Nephron progenitor cell (in vitro differentiated cells): ENCODE results near the gene SPACA5B.
"Not testable (repeated sequence)": the region's sequence is repeated elsewhere in the genome, so short reads cannot be mapped to it uniquely, and the experiment has no call there.

Source experiments
- DNase-seq: peaks from one replicate; pipeline ENCODE4 v3.0.0; 2021
- H3K27ac Mint-ChIP-seq: 2 replicates; pipeline ENCODE4 v1.8.0; 2021; ENCODE audit warnings: mild to moderate bottlenecking, moderate library complexity, mixed read lengths
- H3K27me3 Mint-ChIP-seq: 2 replicates; pipeline ENCODE4 v1.8.0; 2021; ENCODE audit warnings: mild to moderate bottlenecking, low read depth, mixed read lengths; ENCODE audit not compliant: poor library complexity
- H3K36me3 Mint-ChIP-seq: 2 replicates; pipeline ENCODE4 v1.8.0; 2021; ENCODE audit warnings: low read depth, mixed read lengths
- H3K4me1 Mint-ChIP-seq: 2 replicates; pipeline ENCODE4 v1.8.0; 2021; ENCODE audit warnings: mixed read lengths
- H3K4me3 Mint-ChIP-seq: 2 replicates; pipeline ENCODE4 v1.8.0; 2021; ENCODE audit warnings: mild to moderate bottlenecking, moderate library complexity, mixed read lengths
- H3K9me3 Mint-ChIP-seq: 2 replicates; pipeline ENCODE4 v1.8.0; 2021; ENCODE audit warnings: mild to moderate bottlenecking, moderate library complexity, mixed read lengths
- CTCF ChIP-seq: fragments of 200-600 bp; sonication (generic); IDR thresholded peaks from 2 replicates; pipeline ENCODE4 v1.5.0; 2021; ENCODE audit warnings: antibody characterized with exemption

SPACA5B gene

GRCh38 chrX:48154796-48155195, 24.4 kb downstream of the SPACA5B start:
- Mint-ChIP-seq H3K4me3 (no peak overlapping the region), H3K27ac (no peak overlapping the region), H3K9me3 (peaks cover 63% of the 10 kb centered on the region), H3K4me1 (no peaks in the 10 kb centered on the region), H3K36me3 (no peaks in the 10 kb centered on the region), H3K27me3 (peaks cover 14% of the 10 kb centered on the region)
- no peak for DNase-seq
- TF ChIP-seq CTCF: no peak

GRCh38 chrX:48156014-48156413, 25.6 kb downstream of the SPACA5B start:
- TF ChIP-seq CTCF: no peak
- Mint-ChIP-seq H3K27ac (no peak overlapping the region), H3K27me3 (peaks cover 14% of the 10 kb centered on the region), H3K4me1 (no peaks in the 10 kb centered on the region), H3K9me3 (peaks cover 60% of the 10 kb centered on the region), H3K36me3 (no peaks in the 10 kb centered on the region), H3K4me3 (no peak overlapping the region)
- no peak for DNase-seq

- Mint-ChIP-seq H3K9me3 (peaks cover 63% of the 10 kb centered on the region), H3K4me1 (no peaks in the 10 kb centered on the region), H3K36me3 (no peaks in the 10 kb centered on the region), H3K27ac (no peak overlapping the region), H3K27me3 (peaks cover 11% of the 10 kb centered on the region), H3K4me3 (no peak overlapping the region)
- TF ChIP-seq CTCF: no peak
- no peak for DNase-seq
These were observed 34.8 kb downstream of the SPACA5B start for GRCh38 chrX:48165241-48165640.

- peaks cover 67% of the 10 kb centered on the region for H3K9me3 Mint-ChIP-seq
- not testable (repeated sequence) for H3K4me3 Mint-ChIP-seq, DNase-seq, H3K36me3 Mint-ChIP-seq, H3K27ac Mint-ChIP-seq, H3K4me1 Mint-ChIP-seq
- peaks cover 11% of the 10 kb centered on the region for H3K27me3 Mint-ChIP-seq
These were observed 35.9 kb downstream of the SPACA5B start for GRCh38 chrX:48166322-48166721.

GRCh38 chrX:48179691-48180090, 49.3 kb downstream of the SPACA5B start:
- DNase-seq: no peak
- Mint-ChIP-seq H3K27ac (no peak overlapping the region), H3K36me3 (no peaks in the 10 kb centered on the region), H3K9me3 (peaks cover 68% of the 10 kb centered on the region), H3K27me3 (no peaks in the 10 kb centered on the region), H3K4me1 (no peaks in the 10 kb centered on the region), H3K4me3 (no peak overlapping the region)
- TF ChIP-seq CTCF: no peak

GRCh38 chrX:48180811-48181210, 50.4 kb downstream of the SPACA5B start:
- no peak for TF ChIP-seq CTCF
- Mint-ChIP-seq H3K9me3 (peaks cover 69% of the 10 kb centered on the region), H3K4me3 (no peak overlapping the region), H3K36me3 (no peaks in the 10 kb centered on the region), H3K4me1 (no peaks in the 10 kb centered on the region), H3K27ac (no peak overlapping the region), H3K27me3 (no peaks in the 10 kb centered on the region)
- DNase-seq: no peak

GRCh38 chrX:48181882-48182281, 51.5 kb downstream of the SPACA5B start:
- DNase-seq, H3K27me3 Mint-ChIP-seq, H3K27ac Mint-ChIP-seq, H3K4me1 Mint-ChIP-seq, H3K4me3 Mint-ChIP-seq, H3K36me3 Mint-ChIP-seq: not testable (repeated sequence)
- peaks cover 72% of the 10 kb centered on the region for H3K9me3 Mint-ChIP-seq
